ENCODE results near the gene IDH1. TPM values are rescaled to one million over a fixed set of nuclear protein-coding genes. Genes with fewer than 3 reads are reported as not detected.

The IDH1 gene
- total RNA-seq (2014; rRNA removed; shearing (Covaris generic)) = 45.0 and 45.1 TPM in 2 replicates

DNA sequence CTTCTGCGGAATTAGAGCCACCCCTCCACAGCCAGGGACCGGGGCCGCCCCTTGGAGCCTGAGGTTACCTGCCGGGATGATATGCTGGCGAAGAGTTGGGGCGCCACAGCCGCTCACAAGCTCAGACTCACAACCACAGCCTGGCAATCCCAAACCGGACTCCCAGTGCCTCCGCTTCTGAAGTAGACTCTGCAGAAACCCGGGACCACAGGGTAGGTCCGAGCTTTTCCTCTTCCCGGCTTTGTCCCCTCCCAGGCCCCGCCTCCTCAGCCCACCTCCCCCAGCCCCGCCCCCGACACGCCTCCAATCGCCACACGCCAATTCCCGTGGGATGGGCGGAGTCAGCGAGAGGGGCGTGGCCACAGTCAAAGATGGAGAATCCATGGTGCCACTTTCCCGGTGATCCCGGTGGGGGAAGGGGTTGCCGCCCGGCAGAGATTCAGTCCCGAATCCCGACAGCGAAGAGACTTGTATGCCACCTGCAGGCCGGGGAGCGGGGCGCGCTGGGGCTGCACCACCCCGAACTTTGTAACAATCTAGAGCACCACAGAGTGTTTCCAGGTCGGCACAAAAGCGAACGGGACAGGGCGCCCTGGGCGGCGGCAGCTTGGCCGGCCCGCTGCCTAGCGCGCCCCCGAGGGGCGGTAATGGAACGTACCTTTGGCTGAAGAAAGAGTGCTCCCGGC lies at the start of gene IDH1:
Gene IDH1 (minus strand): TSS at position 201 of the 686 bp plus-strand sequence. CDS start 3,520 bp downstream, outside the sequence.

DNA sequence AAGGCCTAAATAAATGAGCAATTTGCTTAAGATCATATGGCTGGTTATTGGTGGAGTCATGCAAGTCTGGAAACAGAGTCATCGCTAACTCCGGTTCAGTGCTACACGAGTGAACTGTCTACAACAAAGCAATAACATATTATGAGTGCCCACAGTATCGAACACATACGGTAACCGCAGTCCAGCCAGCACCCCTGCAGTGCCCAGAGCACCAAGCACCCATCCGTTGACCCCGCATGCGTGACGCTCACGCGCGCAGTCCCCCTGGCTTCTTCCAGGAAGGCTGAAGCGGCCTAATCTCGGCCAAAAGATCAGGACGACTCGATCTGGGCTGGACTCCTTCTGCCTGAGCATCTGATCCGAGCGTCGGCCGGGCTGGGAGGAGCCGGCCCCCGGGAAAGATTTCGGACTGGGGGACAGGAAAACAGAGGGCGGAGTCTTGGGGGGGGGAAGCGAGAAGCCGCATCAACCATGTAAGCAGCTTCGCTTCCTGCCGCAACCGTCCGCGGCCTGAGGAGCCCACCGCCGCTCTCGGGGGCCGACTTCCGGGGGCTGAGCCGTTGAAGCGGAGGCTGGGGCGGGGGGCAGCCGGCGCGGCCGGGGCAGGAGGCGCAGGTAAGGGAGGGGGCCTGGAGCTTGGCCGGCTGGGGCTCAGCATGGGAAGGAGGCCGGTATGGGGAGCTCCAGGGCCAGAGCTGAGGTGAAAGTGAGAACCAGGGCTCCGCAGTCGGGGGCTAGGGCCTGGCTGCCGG lies 11.1 kb upstream of the IDH1 start, which contains the start of gene PIKFYVE:
Gene PIKFYVE (plus strand): TSS at position 455 of the 752 bp plus-strand sequence. CDS start 5,265 bp downstream, outside the sequence.

DNA sequence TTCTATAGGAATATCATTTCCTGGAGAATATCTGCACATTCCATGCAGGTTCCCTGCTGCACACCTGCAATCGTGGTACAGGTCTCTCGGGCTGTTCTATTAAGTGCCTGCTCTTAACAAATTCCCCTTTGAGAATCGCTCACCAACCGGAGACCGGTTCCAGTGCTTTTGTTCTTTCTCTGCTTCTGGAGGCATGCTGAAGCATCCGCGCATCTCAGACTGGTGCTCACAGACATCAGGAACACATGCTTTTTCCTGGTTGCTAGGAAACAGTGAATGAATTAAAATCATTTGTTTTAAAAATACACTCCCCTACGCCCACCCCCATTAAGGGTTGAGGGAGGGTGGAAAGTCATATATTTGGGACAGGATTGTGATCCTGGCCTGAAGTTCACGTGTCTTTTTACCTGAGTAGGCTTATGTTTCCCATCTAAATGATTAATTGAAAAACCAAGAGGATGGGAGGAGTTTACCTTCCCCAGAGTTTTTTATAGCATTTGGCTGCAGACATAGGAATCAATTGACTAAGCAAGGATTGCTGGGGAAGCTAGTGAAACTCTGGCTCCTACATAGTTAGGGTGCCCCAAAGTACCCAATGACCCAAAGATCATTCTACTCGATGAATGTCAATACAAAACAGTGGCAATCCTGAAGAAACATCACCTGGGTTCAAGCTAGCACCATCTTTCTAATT lies 64.9 kb downstream of the IDH1 start, which contains the start of gene C2orf80:
Gene C2orf80 (minus strand): TSS at position 221 of the 694 bp plus-strand sequence. CDS start 3,044 bp downstream, outside the sequence.

Other genes starting within 250 kb of the IDH1 start
- 4.0 and 5.8 TPM in 2 replicates for gene PLEKHM3, start 229.5 kb downstream of the IDH1 start, total RNA-seq (2014; rRNA removed; shearing (Covaris generic))
- gene CRYGD, start 130.5 kb downstream of the IDH1 start, total RNA-seq (2014; rRNA removed; shearing (Covaris generic)) = not detected in 2 replicates
- not detected in 2 replicates for gene CRYGC, start 125.2 kb downstream of the IDH1 start, total RNA-seq (2014; rRNA removed; shearing (Covaris generic))
- not detected in 2 replicates for gene CRYGB, start 108.9 kb downstream of the IDH1 start, total RNA-seq (2014; rRNA removed; shearing (Covaris generic))
- not detected in 2 replicates for gene CRYGA, start 91.5 kb downstream of the IDH1 start, total RNA-seq (2014; rRNA removed; shearing (Covaris generic))
- not detected in 2 replicates for gene C2orf80, start 65.0 kb downstream of the IDH1 start, total RNA-seq (2014; rRNA removed; shearing (Covaris generic))
- gene PIKFYVE, start 11.2 kb upstream of the IDH1 start, total RNA-seq (2014; rRNA removed; shearing (Covaris generic)) = 16.6 and 17.1 TPM in 2 replicates
- 0.11 TPM in 1 of 2 replicates, not detected in the other for gene PTH2R, start 151.7 kb upstream of the IDH1 start, total RNA-seq (2014; rRNA removed; shearing (Covaris generic))

Measured in A375 (cell line).